Measurements from ENCODE around the gene BABAM2.
"Not testable (repeated sequence)": the region's sequence is repeated elsewhere in the genome, so short reads cannot be mapped to it uniquely, and the experiment has no call there.

The BABAM2 gene

GRCh38 chr2:28334527-28334894 lies 444.0 kb downstream of the BABAM2 start:
- Histone ChIP-seq H3K27me3 (ENCODE audit: insufficient read depth, low read length) (no peaks in the 10 kb centered on the region), H3K36me3 (ENCODE audit: insufficient read depth, low read length) (no peaks in the 10 kb centered on the region), H3K4me3 (ENCODE audit: low read length) (no peak overlapping the region), H3K4me1 (ENCODE audit: insufficient read depth, low read length) (peaks cover 12% of the 10 kb centered on the region; the same call in 1 of the 2 replicates), H3K9me3 (ENCODE audit: insufficient read depth, low read depth, low read length) (no peaks in the 10 kb centered on the region), H3K9ac (ENCODE audit: low read depth, low read length) (no peak overlapping the region), H3K27ac (ENCODE audit: low read depth, low read length) (no peak overlapping the region)
- 92% methylated on average over 8 of the region's 8 CpGs for WGBS

- not testable (repeated sequence) for H3K4me3 ChIP-seq (ENCODE audit: low read length)
Observed at GRCh38 chr2:28335265-28335664, 444.7 kb downstream of the BABAM2 start.

GRCh38 chr2:28335666-28336065 lies 445.1 kb downstream of the BABAM2 start:
- H3K4me1 ChIP-seq (ENCODE audit: insufficient read depth, low read length) = peaks cover 12% of the 10 kb centered on the region; the same call in 1 of the 2 replicates
- H3K4me3 ChIP-seq (ENCODE audit: low read length) = no peak overlapping the region
- no peak overlapping the region for H3K9ac ChIP-seq (ENCODE audit: low read depth, low read length)
- H3K36me3 ChIP-seq (ENCODE audit: insufficient read depth, low read length) = no peaks in the 10 kb centered on the region
- WGBS = 93% methylated on average over 6 of the region's 6 CpGs
- no peak overlapping the region for H3K27ac ChIP-seq (ENCODE audit: low read depth, low read length)
- H3K9me3 ChIP-seq (ENCODE audit: insufficient read depth, low read depth, low read length) = no peaks in the 10 kb centered on the region
- H3K27me3 ChIP-seq (ENCODE audit: insufficient read depth, low read length) = no peaks in the 10 kb centered on the region

More at GRCh38 chr2:28335265-28335664, 444.7 kb downstream of the BABAM2 start:
- WGBS = 97% methylated on average over 11 of the region's 11 CpGs
- not testable (repeated sequence) for H3K9ac ChIP-seq (ENCODE audit: low read depth, low read length); H3K27ac ChIP-seq (ENCODE audit: low read depth, low read length); H3K9me3 ChIP-seq (ENCODE audit: insufficient read depth, low read depth, low read length); H3K27me3 ChIP-seq (ENCODE audit: insufficient read depth, low read length); H3K36me3 ChIP-seq (ENCODE audit: insufficient read depth, low read length)
- H3K4me1 ChIP-seq (ENCODE audit: insufficient read depth, low read length) = peaks cover 12% of the 10 kb centered on the region; the same call in 1 of the 2 replicates

GRCh38 chr2:28336264-28336980 lies 445.9 kb downstream of the BABAM2 start:
- Histone ChIP-seq H3K27ac (ENCODE audit: low read depth, low read length) (no peak overlapping the region), H3K27me3 (ENCODE audit: insufficient read depth, low read length) (no peaks in the 10 kb centered on the region), H3K9me3 (ENCODE audit: insufficient read depth, low read depth, low read length) (no peaks in the 10 kb centered on the region), H3K36me3 (ENCODE audit: insufficient read depth, low read length) (no peaks in the 10 kb centered on the region), H3K4me1 (ENCODE audit: insufficient read depth, low read length) (peaks cover 12% of the 10 kb centered on the region; the same call in 1 of the 2 replicates), H3K4me3 (ENCODE audit: low read length) (no peak overlapping the region), H3K9ac (ENCODE audit: low read depth, low read length) (no peak overlapping the region)
- 87% methylated on average over 13 of the region's 13 CpGs for WGBS

- H3K27me3 ChIP-seq (ENCODE audit: insufficient read depth, low read length) = no peaks in the 10 kb centered on the region
- WGBS = 89% methylated on average over 16 of the region's 16 CpGs
- no peak overlapping the region for H3K9ac ChIP-seq (ENCODE audit: low read depth, low read length)
- peaks cover 12% of the 10 kb centered on the region; the same call in 1 of the 2 replicates for H3K4me1 ChIP-seq (ENCODE audit: insufficient read depth, low read length)
- H3K27ac ChIP-seq (ENCODE audit: low read depth, low read length) = no peak overlapping the region
- H3K36me3 ChIP-seq (ENCODE audit: insufficient read depth, low read length) = no peaks in the 10 kb centered on the region
- no peaks in the 10 kb centered on the region for H3K9me3 ChIP-seq (ENCODE audit: insufficient read depth, low read depth, low read length)
- no peak overlapping the region for H3K4me3 ChIP-seq (ENCODE audit: low read length)
Observed at GRCh38 chr2:28336982-28337627, 446.6 kb downstream of the BABAM2 start.

- Histone ChIP-seq H3K27ac (ENCODE audit: low read depth, low read length) (0 out of 2 replicates have a peak overlapping the region, but pooled peaks have one; percentile 28), H3K9me3 (ENCODE audit: insufficient read depth, low read depth, low read length) (no peaks in the 10 kb centered on the region), H3K9ac (ENCODE audit: low read depth, low read length) (peak overlapping the region; percentile 40; the same call in 1 of the 2 replicates), H3K4me1 (ENCODE audit: insufficient read depth, low read length) (peaks cover 24% of the 10 kb centered on the region), H3K36me3 (ENCODE audit: insufficient read depth, low read length) (no peaks in the 10 kb centered on the region), H3K4me3 (ENCODE audit: low read length) (no peak overlapping the region), H3K27me3 (ENCODE audit: insufficient read depth, low read length) (no peaks in the 10 kb centered on the region)
- 69% methylated on average over 14 of the region's 14 CpGs for WGBS
Observed at GRCh38 chr2:28338046-28338817, 447.7 kb downstream of the BABAM2 start.

GRCh38 chr2:28338831-28339321 lies 448.3 kb downstream of the BABAM2 start:
- peaks cover 29% of the 10 kb centered on the region for H3K4me1 ChIP-seq (ENCODE audit: insufficient read depth, low read length)
- peak overlapping the region; percentile 40; the same call in 1 of the 2 replicates for H3K9ac ChIP-seq (ENCODE audit: low read depth, low read length)
- no peaks in the 10 kb centered on the region for H3K9me3 ChIP-seq (ENCODE audit: insufficient read depth, low read depth, low read length)
- no peaks in the 10 kb centered on the region for H3K27me3 ChIP-seq (ENCODE audit: insufficient read depth, low read length)
- 0 out of 2 replicates have a peak overlapping the region, but pooled peaks have one; percentile 19 for H3K27ac ChIP-seq (ENCODE audit: low read depth, low read length)
- no peak overlapping the region for H3K4me3 ChIP-seq (ENCODE audit: low read length)
- 80% methylated on average over 7 of the region's 7 CpGs for WGBS
- H3K36me3 ChIP-seq (ENCODE audit: insufficient read depth, low read length) = no peaks in the 10 kb centered on the region

GRCh38 chr2:28339516-28340175 lies 449.1 kb downstream of the BABAM2 start:
- no peaks in the 10 kb centered on the region for H3K27me3 ChIP-seq (ENCODE audit: insufficient read depth, low read length)
- 92% methylated on average over 10 of the region's 10 CpGs for WGBS
- H3K4me3 ChIP-seq (ENCODE audit: low read length) = no peak overlapping the region
- H3K27ac ChIP-seq (ENCODE audit: low read depth, low read length) = no peak overlapping the region
- H3K9me3 ChIP-seq (ENCODE audit: insufficient read depth, low read depth, low read length) = no peaks in the 10 kb centered on the region
- H3K4me1 ChIP-seq (ENCODE audit: insufficient read depth, low read length) = peaks cover 29% of the 10 kb centered on the region
- H3K36me3 ChIP-seq (ENCODE audit: insufficient read depth, low read length) = no peaks in the 10 kb centered on the region
- H3K9ac ChIP-seq (ENCODE audit: low read depth, low read length) = no peak overlapping the region

GRCh38 chr2:28340312-28341202 lies 450.0 kb downstream of the BABAM2 start:
- Histone ChIP-seq H3K36me3 (ENCODE audit: insufficient read depth, low read length) (no peaks in the 10 kb centered on the region), H3K4me1 (ENCODE audit: insufficient read depth, low read length) (peaks cover 29% of the 10 kb centered on the region), H3K4me3 (ENCODE audit: low read length) (no peak overlapping the region), H3K9me3 (ENCODE audit: insufficient read depth, low read depth, low read length) (no peaks in the 10 kb centered on the region), H3K27ac (ENCODE audit: low read depth, low read length) (no peak overlapping the region), H3K27me3 (ENCODE audit: insufficient read depth, low read length) (no peaks in the 10 kb centered on the region), H3K9ac (ENCODE audit: low read depth, low read length) (no peak overlapping the region)
- WGBS = 81% methylated on average over 15 of the region's 15 CpGs
